ENCODE measurements around the gene SGMS1. TPM values are rescaled to one million over a fixed set of nuclear protein-coding genes. Genes with fewer than 3 reads are reported as not detected.
"Not testable (repeated sequence)": the region's sequence is repeated elsewhere in the genome, so short reads cannot be mapped to it uniquely, and the experiment has no call there.

Gene SGMS1
- total RNA-seq, 1 donor from 2014 or later: 54.7 TPM

- ATAC-seq (no peak), DNase-seq (ENCODE audit: low spot score) (no peak)
- intact Hi-C loops (cut with DNase I): no loop called here
Observed at GRCh38 chr10:50523357-50523756, 100.4 kb downstream of the SGMS1 start.

DNA sequence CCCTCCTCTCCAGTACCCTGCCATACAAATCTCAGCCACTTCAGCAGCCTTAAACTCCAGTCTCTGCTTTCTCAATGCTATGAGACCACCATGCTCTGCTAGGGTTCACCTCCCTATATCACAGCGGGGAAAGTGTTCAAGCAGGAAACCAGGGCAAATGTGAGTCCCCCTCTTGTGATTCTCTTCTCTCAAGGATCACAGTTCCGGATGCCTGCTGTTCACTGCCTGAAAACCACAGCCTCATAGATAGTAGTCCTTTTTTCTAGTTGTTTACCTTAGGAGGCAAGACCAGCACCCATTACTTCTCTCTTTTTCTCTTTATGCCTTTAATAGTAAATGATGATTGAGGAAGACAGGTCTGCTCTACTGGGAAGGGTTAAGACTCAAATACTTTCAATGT lies 100.8 kb downstream of the SGMS1 start:
- intact Hi-C loops (cut with DNase I): no loop called here
- ATAC-seq (no peak), DNase-seq (ENCODE audit: low spot score) (no peak)

DNA sequence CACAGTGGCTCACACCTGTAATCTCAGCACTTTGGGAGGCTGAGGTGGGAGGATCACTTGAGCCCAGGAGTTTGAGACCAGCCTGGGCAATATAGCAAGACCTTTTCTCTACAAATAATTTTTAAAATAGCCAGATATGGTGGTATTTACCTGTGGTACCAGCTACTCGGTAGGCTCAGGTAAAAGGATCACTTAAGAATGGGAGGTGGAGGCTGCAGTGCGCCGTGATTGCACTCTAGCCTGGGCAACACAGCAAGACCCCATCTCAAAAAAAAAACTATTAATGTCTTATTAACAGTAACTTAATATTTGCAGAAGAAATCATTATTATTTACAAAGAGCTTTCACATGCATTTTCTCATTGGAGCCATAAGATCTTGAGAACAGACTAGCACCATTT lies 103.6 kb downstream of the SGMS1 start:
- DNase-seq (ENCODE audit: low spot score): no peak
- intact Hi-C loops (cut with DNase I): no loop called here
- ATAC-seq: no peak

DNA sequence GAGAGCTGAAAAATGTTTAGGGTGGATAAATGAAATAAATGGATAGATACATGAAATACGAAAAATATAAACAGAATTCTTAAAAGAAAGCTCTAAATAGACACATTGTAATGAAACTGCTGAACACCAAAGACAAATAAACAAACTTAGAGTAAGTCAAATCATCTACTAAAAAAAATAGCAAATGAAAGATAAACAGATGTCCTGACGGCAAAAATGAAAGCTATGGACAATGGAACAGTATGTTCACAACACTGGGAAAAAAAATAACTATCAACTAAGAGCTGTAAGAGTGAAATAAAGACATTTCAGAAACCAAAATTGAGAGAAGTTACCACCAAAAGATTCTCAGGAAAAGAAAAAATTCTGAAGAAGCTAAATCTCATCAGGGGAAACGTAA lies 106.1 kb downstream of the SGMS1 start:
- intact Hi-C loops (cut with DNase I): no loop called here
- DNase-seq (ENCODE audit: low spot score) (no peak), ATAC-seq (no peak)

- intact Hi-C loops (cut with DNase I): no loop called here
- DNase-seq (ENCODE audit: low spot score) (no peak), ATAC-seq (no peak)
Observed at GRCh38 chr10:50516171-50516570, 107.6 kb downstream of the SGMS1 start.

DNA sequence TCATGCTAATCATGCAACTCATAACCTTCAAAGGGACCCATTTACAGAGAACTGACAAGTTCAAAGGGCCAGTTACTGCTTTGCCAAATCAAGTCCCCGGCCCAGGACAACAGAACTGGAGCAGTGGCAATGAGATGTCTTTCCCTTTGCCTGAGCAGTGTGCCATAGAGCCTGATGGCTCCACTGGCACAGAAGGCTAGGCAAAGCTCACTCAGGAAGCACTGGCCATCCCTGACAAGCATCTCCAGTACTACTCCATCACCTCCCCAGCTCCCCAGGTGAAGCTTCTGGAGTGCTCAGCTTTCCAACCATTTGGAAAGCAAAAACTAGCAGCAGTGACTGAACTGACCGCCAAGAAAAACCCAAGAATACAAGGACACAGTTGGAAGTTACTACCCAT lies 108.3 kb downstream of the SGMS1 start:
- ATAC-seq (no peak), DNase-seq (ENCODE audit: low spot score) (no peak)
- intact Hi-C loops (cut with DNase I): no loop called here

DNA sequence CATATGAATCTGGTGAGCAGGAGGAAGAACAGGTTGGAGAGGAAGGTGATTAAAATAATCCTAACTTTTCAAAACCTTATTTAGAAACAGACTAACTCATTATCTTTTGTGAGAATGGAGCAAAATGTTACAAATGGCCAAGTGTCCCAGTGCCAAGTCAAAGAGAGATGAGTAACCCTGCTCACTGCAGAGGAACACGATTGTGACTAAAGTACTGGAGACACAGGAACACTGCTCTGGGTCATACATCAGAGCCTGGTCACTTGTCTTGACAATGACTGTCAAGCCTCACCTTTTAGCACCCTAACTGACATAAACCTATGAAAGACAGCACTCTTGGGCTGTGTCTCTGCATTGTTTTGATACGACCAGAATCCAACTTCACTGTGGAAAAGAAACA lies 108.8 kb downstream of the SGMS1 start:
- intact Hi-C loops (cut with DNase I): no loop called here
- peak; percentile 47 for ATAC-seq
- DNase-seq (ENCODE audit: low spot score): no peak

DNA sequence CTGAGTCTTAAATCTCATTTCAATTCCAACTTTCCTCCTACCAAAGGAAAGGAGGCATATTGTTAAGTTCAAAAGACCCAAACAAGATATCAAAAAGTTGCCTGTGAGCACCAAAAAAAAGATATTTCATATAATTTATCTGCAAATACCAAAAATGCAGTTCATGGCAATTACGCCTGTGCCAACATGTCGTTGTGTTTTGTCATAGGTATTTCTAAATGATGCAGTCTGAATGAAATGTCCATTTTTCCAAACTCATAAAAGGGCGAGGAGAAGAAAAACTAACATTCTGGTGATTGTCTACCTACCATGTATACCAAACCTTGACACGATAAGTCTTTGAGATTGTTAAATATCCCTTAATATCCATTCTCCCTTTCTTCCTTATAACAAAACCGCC lies 109.8 kb downstream of the SGMS1 start:
- DNase-seq (ENCODE audit: low spot score) (no peak), ATAC-seq (no peak)
- intact Hi-C loops (cut with DNase I): no loop called here

DNA sequence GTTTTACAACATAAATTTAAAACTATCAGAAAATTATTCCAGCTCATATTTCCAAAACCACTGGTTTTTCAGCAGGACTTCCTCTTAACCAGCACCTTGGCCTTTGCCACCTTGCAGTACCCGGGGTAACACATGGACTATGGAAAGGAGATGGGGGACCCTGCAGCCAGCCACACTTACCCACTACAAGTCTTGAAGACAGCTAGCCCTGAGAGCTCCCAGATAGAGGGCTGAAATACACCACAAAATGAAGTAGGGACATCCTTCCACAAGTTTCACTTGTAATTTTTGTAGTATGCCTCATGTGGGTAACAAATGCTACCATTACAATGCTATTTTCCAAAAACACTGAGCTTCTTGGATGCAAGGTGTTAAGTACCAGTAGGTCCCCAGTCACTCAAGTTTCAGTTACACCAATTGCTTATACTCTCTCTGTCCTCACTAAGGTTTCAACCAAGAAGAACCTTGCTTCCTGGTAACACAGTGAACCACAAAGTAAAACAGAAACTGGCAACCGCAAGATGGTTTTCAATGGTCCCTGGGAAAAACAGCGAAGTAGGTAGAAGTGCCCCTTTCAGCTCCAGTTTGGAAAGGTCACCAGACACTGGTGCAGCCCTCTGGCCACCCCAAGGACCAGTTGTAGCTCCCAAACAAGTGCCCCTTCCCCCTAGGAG lies 110.9 kb downstream of the SGMS1 start:
- DNase-seq (ENCODE audit: low spot score): no peak
- ATAC-seq: no peak
- intact Hi-C loops (cut with DNase I): no loop called here

DNA sequence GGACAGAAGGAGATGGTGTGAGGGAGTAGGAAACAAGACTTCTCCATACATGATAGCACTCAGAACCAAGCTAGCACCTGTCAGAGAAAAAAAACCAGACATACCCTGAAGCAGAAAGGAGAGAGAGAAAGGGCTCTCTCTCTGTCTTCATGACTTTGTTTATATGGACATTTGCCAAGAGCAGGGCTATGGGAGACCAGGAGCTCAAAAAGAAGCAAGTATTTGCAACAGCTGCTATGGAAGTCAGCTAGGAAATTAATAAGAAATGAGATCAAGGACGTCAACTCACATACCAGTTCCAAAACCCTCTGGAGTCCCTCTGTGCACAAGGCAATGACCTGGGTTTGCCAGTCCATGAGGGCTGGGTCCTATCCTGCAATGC lies 111.6 kb downstream of the SGMS1 start:
- DNase-seq (ENCODE audit: low spot score) (no peak), ATAC-seq (no peak)
- intact Hi-C loops (cut with DNase I): no loop called here

GRCh38 chr10:50511492-50512213 lies 112.1 kb downstream of the SGMS1 start:
- ATAC-seq (no peak), DNase-seq (ENCODE audit: low spot score) (no peak)
- intact Hi-C loops (cut with DNase I): no loop called here

DNA sequence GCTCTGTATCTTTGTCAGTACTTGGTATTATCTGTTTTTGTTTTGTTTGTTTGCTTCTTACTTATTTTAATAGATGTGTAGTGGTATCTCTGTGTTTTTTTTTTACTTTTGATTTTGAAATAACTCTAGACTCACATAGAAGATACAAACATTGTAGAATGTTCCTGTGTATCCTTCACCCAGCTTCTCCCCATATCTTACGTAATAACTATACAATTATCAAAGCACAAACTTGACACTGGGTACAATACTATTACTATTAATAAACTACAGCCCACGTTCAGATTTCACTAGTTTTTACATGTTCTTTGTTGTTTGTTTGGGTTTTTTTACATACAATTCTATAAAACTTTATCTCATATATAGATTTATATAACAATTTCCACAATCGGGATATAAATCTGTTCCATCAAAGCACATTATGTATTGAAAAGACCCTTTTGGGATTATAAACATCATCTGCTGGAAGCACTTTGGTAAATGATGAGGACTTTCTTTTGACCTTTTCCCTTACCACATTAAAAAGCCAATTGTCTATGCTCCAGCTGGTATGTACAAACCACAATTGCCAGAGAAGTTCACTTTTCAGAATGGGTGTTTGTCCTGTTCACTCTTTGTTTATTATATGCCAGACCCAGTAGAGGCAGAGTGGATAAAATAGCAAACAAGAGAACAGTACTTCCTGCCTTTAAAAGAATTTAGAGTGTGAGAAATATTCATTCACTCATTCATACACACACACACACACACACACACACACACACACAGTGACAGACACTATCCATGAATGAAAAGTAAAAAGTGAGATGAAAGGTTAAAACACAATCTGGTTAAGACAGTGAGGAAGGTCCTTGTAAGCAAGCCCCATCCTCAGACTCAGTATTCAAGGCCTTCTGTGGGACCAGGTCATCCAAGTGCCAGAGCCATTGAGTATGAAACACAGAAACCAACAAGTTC lies 113.0 kb downstream of the SGMS1 start:
- DNase-seq (ENCODE audit: low spot score): no peak
- intact Hi-C loops (cut with DNase I): no loop called here
- peak; percentile 50 for ATAC-seq

GRCh38 chr10:50508315-50509051 lies 115.3 kb downstream of the SGMS1 start:
- DNase-seq (ENCODE audit: low spot score) (no peak), ATAC-seq (no peak)
- intact Hi-C loops (cut with DNase I): no loop called here

DNA sequence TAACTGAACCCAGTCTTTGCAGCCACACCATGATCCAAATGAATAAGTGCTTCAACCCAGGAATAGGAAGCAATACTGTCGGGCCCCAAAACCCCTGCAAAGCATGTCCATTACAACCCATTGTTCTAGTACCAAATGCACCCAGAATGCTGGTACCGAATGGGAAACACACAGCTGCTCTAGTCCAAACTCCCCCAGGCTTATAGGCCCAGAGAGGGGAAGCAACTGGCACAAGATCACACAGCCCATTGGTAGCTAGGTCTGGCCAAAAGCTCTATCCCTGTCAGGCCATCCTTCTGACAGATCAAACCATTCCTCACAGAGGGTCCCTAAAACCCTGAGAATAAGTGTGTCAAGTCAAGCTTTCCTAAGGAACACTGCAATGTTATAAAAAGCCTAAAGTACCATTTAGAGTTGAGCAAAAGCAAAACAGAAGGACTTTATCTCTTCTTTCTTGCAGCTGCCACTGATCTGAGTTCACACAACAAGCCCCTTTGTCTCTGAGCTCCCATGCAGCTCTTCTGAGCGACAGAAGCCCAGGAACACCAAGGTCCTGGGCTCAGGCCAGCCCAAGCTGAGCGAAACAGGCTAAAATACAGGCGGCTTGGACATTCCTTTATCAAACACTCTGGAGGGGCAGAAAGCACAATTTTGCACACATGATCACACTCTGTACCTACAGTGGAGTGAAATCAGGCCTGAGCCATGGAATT lies 116.7 kb downstream of the SGMS1 start:
- DNase-seq (ENCODE audit: low spot score) (peak; percentile 64), ATAC-seq (peak; percentile 93)
- intact Hi-C loops (cut with DNase I): no loop called here

GRCh38 chr10:50504389-50504788 lies 119.4 kb downstream of the SGMS1 start:
- ATAC-seq (no peak), DNase-seq (ENCODE audit: low spot score) (no peak)
- intact Hi-C loops (cut with DNase I): no loop called here

DNA sequence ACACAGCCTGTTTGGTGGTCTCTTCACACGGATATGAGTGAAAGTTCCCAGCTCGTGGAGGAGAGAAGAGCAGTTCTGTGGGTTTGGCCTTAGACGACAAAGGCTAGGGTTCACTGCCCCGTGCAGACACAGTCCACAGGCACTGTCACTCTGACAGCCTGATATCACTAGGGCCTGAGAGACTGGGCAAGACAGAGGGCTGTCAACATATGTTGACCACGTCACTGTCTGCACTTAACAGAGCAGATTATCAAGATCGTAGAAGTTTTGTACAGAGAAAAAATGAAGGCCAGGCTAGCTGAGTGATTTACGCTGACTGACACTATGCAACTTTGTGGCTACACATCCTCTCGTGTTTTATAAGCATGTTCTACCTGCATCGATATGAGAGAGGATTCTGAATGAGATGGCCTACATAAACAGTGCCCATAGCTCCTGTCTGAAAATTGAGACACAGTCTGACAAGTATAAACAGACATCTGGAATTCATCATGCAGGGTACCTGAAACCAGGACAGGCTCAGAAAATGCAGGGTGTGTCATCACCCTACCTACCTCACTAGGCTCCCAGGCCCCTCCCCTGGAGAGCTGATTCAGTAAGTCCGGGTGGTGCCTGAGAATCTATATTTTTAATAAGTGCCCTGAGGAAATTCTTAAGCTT lies 120.0 kb downstream of the SGMS1 start:
- DNase-seq (ENCODE audit: low spot score): no peak
- no peak for ATAC-seq
- intact Hi-C loops (cut with DNase I): no loop called here

DNA sequence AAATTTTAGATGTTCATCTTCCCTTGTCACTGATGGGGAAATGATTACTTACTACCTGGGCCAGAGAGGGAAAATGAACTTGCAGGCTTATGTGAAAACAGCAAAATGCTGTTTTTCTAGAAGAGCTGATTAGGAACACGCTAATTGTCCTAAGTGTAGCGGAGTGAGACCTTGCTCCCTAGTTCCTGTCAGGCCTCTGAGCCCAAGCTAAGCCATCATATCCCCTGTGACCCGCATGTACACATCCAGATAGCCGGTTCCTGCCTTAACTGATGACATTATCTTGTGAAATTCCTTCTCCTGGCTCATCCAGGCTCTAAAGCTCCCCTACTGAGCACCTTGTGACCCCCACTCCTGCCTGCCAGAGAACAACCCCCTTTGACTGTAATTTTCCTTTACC lies 120.6 kb downstream of the SGMS1 start:
- ATAC-seq; DNase-seq (ENCODE audit: low spot score); intact Hi-C loops (cut with DNase I): not testable (repeated sequence)

DNA sequence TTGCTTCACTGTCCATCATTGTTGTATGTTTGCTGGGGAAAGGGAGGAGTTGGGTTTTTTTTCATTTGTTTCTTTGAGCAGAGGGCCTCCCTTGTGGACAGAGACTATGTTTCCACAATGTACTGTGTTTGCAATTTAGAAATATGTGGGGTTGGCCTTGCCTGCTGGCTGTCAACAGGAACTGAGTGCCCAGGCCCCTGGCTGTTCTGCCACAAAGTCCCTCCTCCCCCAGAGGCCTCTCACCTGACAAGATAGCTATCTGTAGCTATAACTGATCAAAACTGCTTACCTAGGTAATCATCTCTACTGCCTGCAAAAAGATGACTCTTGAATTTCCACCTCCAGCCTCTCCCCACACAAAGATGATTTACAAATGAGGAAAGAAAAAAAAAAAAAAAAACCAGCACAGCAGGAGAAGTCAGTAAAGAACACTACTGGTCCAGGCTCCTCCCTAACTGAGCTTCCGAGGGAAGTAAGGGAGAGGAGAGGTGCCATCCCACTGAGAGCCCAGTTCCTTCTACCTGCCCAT lies 121.8 kb downstream of the SGMS1 start:
- DNase-seq (ENCODE audit: low spot score): no peak
- ATAC-seq: no peak
- intact Hi-C loops (cut with DNase I): no loop called here

Data from sciatic nerve (tissue), 2 donors.